NCI-H82 treated with DMSO at 0.1 percent for 48 hours (cell line): ENCODE results near the gene ABCA4.

Experiments used
- DNase-seq: peaks from one replicate; lab custom pipeline; 2025; ENCODE audit not compliant: unreplicated experiment; lab: John Stamatoyannopoulos, UW

Gene ABCA4

GRCh38 chr1:93980320-93981273 is 140.4 kb downstream of the ABCA4 start:
- peak; percentile 82 for DNase-seq

- peak; percentile 99 for DNase-seq
Observed at GRCh38 chr1:93979718-93980319, 141.1 kb downstream of the ABCA4 start.

DNA sequence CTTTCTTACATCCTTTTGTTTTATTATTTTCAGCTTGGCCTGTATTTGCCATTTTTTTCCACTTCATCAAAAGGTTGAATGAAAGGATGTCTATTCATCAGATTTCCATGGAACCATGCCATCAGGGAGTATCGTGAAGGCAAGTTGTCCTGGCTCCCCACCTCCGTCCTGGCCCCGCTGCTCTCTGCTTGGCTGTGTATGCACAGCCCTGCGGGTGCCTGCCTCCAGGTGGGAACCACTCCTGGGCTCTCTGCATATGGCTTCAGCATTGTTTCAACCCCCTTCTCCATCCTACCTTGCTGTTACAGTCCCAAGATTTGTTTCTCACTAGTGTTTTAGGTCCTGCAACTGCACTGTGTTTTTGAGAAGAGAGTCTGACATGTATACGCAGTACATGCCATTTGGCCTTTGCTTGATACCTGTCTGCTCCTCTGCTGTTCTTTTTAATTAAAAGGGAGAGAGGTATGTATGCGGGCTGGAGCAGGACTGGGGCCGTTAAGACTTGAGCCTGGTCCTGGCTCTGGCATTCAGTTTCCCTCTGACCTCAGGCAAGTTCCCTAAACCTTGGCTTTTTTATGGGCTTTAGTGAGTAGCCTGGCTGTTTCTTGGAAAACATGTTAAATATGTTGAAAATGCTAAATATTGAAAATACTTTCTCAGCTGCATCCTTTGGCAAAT is 141.8 kb downstream of the ABCA4 start:
- no peak for DNase-seq

- no peak for DNase-seq
Observed at GRCh38 chr1:93977598-93977945, 143.4 kb downstream of the ABCA4 start.

GRCh38 chr1:93976711-93977597 is 144.0 kb downstream of the ABCA4 start:
- peak; percentile 97 for DNase-seq

DNA sequence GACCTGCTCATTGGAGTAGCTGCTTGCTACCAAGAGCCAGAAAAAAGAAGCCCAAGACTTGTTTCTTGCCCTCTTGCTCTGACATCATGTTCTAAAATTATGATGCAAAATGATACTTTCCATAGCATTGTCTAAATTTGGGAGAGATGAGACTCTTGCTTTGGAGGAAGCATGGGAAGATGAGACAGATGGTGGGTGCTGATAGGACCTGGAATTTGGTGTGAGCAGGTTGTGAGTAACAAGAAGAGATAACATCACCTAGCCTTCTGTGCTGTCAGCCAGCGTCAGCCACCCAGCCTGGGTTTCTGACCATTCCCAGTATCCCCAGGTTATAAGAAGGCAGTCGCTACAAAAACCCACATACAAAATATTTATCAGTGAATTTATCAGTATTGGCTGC is 144.7 kb downstream of the ABCA4 start:
- no peak for DNase-seq

GRCh38 chr1:93972341-93972740 is 148.6 kb downstream of the ABCA4 start:
- DNase-seq: no peak

DNA sequence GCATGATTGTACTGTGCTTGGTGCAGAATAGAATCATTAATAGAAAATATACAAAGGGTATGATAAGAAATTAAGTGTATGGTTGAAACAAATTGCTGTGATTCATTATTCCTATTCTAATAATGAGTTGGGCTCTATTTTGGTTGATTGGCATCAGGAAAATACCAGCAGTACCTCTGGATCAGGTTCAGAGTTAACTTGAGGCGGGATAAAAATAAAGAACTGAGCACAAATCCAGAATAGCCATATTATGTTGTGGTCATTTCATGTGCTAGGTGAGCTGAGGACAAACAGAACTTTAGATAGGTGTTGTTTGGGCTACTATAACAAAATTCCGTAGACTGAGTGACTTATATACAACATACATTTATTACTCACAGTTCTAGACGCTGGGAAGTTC is 151.1 kb downstream of the ABCA4 start:
- no peak for DNase-seq

- no peak for DNase-seq
Observed at GRCh38 chr1:93969371-93969770, 151.6 kb downstream of the ABCA4 start.

GRCh38 chr1:93967306-93967705 is 153.6 kb downstream of the ABCA4 start:
- DNase-seq: peak; percentile 17

- no peak for DNase-seq
Observed at GRCh38 chr1:93965888-93966287, 155.1 kb downstream of the ABCA4 start.

DNA sequence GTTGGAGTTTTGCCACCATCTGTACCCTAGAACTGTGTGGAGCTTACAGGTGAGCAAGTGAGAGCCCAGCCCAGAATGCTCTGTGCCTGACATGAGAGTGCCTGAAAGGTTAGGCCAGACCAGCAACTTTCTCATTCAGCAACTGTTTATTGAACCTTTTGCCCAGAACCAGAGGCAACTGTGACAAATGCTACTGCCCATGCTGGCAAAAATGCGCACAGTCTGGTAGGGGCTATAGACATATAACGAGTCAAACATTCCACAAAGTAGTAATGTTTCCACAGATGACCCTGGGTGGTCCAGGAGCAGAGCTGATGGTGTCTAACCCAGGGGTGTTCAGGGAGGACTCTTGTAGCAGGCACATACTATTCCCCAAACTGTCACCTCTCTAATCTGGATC is 155.7 kb downstream of the ABCA4 start:
- DNase-seq: no peak

DNA sequence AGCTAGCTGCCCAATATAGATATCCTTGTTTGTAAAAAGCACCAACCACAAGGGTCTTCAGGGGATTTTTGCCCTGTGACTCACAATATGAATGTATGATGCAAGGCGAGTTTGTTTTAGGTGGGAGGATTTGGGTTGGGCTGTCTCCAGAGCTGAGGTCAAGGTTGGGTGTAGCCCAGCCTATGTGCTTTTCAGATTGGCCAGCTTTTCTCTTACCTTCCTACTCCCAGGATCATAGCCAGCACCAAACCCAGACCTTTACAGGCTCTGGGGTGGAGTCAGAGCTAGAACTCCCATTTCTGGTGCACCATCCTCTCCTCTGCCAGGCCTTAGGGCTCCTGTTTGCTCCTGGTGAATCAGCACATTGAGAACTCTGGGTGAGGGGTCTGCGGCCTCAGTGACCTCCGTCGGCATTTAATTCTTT is 156.2 kb downstream of the ABCA4 start:
- no peak for DNase-seq

GRCh38 chr1:93964096-93964776 is 156.7 kb downstream of the ABCA4 start:
- DNase-seq: no peak

DNA sequence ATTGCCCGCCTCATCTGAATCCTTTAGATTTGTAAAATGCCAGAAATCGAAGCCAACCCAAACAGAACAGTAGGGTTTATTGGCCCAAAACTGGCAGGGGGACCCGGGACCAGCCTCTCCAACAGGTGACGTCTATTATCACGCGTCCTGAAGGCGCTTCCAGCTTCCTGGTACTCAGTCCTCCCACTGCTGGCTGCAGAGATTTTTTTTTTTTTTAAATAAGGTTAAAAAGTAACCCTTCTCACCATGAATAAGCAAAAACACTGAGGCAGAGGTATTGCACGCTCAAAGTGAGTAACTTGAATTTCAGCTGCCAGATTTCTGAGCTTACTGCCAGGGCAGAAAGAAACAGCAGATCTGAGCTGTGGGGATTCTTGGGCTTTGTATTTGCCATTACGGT is 157.4 kb downstream of the ABCA4 start:
- DNase-seq: no peak

DNA sequence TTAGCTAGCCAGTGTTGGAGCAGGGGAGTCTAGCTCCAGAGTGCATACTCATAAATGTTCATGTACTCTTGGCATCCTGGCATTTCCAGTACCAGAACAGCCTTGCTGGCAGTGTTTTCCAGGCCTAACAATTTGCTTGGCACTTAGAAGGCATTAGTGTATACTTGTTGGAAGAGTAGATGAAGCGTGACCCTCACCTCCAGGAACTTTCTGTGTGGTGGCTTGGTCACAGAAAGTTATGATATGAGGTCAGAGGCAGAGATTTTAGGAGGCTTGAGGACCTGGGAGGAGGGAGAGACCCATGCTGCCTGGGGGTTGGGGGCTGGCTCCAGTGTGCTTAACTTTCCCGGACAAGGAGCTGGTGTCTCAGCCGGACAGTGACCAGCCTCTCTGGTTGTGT is 159.0 kb downstream of the ABCA4 start:
- no peak for DNase-seq

DNA sequence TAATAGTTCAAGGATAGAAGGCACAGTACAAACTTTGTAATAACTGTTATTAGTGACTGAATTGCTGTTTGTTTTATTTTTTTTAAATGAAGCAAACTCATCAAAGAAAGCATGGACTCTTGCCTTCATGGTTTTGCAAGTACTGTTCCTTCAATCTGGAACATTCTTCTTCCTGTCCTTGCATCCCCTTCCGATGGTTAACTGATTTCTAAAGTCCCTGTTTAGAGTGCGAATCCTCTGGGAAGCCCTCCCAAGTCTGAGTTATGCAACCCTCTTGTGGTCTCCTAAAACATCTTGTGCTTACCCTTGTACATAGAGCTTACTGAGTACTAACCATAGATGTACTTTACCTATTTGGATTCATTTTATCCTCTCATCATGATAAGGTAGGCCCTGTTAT is 159.5 kb downstream of the ABCA4 start:
- DNase-seq: no peak

DNA sequence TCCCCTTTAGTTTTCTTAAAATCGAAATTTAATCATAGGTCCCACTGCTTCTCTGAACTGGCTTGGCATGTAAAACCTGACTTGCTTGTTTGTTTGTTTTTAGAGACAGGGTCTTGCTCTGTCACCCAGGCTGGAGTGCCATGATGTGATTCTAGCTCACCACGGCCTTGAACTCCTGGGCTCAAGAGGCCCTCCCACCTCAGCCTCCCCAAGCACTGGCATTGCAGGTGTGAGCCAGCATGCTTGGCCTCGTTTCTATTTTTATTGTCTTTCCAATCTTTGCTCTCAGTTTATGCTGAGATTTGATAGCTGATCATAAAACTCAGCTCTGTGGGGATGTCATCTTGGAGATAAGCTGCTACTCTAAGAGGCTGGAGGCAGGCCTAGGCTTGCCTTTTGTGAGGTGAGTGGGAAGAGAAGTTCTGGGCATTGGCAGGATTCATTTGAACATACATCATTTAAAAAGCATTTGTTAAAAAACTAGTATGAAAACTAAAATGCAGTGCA is 160.3 kb downstream of the ABCA4 start:
- no peak for DNase-seq

DNA sequence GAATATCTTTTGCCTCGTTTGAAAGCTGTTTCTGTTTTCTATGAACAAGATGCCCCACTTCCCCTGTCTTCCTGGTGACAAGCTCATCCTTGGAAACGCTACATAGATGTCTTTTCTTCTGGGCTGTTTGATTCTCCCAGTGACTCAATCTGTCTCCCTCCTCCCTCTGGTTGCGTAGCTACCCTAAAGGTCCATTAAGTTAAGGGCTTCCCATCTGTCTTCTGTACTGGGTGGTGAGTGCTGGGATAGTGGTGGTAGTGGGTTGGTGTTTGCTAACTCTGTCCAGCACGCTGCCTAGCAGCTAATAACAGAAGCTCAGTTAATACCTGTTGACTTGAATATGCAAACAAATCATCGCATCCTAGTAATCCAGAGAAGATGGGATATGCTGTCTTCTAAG is 161.5 kb downstream of the ABCA4 start:
- no peak for DNase-seq

DNA sequence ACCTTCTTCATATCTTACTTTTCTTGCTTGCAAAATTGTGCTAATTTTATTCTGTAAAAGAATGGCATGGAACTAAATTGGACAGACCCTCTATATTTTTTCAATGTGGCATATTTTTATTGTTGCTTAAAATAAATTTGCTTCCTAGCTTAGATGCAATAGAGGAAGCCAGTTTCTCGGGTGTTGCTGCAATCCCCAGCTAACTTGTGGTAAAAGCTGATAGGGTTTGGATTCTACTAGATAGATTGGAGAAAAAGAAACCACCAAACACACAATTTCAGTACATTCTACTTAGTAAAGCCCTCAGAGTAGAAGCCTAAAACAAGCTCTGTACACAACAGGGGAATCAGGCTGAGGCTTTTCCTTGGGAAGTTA is 162.2 kb downstream of the ABCA4 start:
- DNase-seq: no peak
